ENCODE results near the gene RTP1.
A peak's percentile ranks its signal among the peaks of the same experiment; 100 is the strongest.
"Not testable (repeated sequence)": the region's sequence is repeated elsewhere in the genome, so short reads cannot be mapped to it uniquely, and the experiment has no call there.

Gene RTP1

GRCh38 chr3:187196573-187197334, 532 bp upstream of the RTP1 start:
- Histone ChIP-seq H3K9me3 (ENCODE audit: severe bottlenecking) (no peaks in the 10 kb centered on the region), H3K27ac (ENCODE audit: poor library complexity, severe bottlenecking) (no peak overlapping the region), H3K4me3 (ENCODE audit: severe bottlenecking) (no peak overlapping the region), H3K27me3 (ENCODE audit: insufficient read depth, poor library complexity, severe bottlenecking) (no peaks in the 10 kb centered on the region), H3K4me1 (ENCODE audit: insufficient read depth, poor library complexity, severe bottlenecking) (peaks cover 3% of the 10 kb centered on the region), H3K36me3 (ENCODE audit: low read depth) (no peaks in the 10 kb centered on the region)
- peak; percentile 22 for TF ChIP-seq CTCF (IDR thresholded peaks at IDR 0.05; ENCODE audit: poor library complexity, severe bottlenecking)
- DNase-seq (ENCODE audit: low spot score) (no peak), ATAC-seq (ENCODE audit: low read depth) (peak; percentile 82)

- TF ChIP-seq CTCF (IDR thresholded peaks at IDR 0.05; ENCODE audit: poor library complexity, severe bottlenecking) = no peak
- Histone ChIP-seq H3K9me3 (ENCODE audit: severe bottlenecking) (no peaks in the 10 kb centered on the region), H3K27ac (ENCODE audit: poor library complexity, severe bottlenecking) (no peak overlapping the region), H3K4me3 (ENCODE audit: severe bottlenecking) (no peak overlapping the region), H3K4me1 (ENCODE audit: insufficient read depth, poor library complexity, severe bottlenecking) (peaks cover 3% of the 10 kb centered on the region), H3K36me3 (ENCODE audit: low read depth) (no peaks in the 10 kb centered on the region), H3K27me3 (ENCODE audit: insufficient read depth, poor library complexity, severe bottlenecking) (no peaks in the 10 kb centered on the region)
- ATAC-seq (ENCODE audit: low read depth) (no peak), DNase-seq (ENCODE audit: low spot score) (no peak)
Measured at GRCh38 chr3:187198490-187198889, 1.2 kb downstream of the RTP1 start.

DNA sequence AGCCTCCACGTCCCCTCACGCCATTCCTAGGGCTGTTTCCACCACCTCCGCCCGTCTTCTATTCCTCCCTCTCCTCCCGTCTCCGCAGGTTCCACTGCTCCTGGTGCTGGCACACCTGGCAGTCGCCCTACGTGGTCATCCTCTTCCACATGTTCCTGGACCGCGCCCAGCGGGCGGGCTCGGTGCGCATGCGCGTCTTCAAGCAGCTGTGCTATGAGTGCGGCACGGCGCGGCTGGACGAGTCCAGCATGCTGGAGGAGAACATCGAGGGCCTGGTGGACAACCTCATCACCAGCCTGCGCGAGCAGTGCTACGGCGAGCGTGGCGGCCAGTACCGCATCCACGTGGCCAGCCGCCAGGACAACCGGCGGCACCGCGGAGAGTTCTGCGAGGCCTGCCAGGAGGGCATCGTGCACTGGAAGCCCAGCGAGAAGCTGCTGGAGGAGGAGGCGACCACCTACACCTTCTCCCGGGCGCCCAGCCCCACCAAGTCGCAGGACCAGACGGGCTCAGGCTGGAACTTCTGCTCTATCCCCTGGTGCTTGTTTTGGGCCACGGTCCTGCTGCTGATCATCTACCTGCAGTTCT, 2.3 kb downstream of the RTP1 start:
- not testable (repeated sequence) for ATAC-seq (ENCODE audit: low read depth); H3K9me3 ChIP-seq (ENCODE audit: severe bottlenecking); H3K4me1 ChIP-seq (ENCODE audit: insufficient read depth, poor library complexity, severe bottlenecking); H3K27ac ChIP-seq (ENCODE audit: poor library complexity, severe bottlenecking); H3K36me3 ChIP-seq (ENCODE audit: low read depth); DNase-seq (ENCODE audit: low spot score); H3K4me3 ChIP-seq (ENCODE audit: severe bottlenecking); H3K27me3 ChIP-seq (ENCODE audit: insufficient read depth, poor library complexity, severe bottlenecking)

- TF ChIP-seq CTCF (IDR thresholded peaks at IDR 0.05; ENCODE audit: poor library complexity, severe bottlenecking) = no peak
- ATAC-seq (ENCODE audit: low read depth) = no peak
- DNase-seq (ENCODE audit: low spot score) = no peak
Measured at GRCh38 chr3:187205683-187206082, 8.4 kb downstream of the RTP1 start.

GRCh38 chr3:187207062-187207461, 9.8 kb downstream of the RTP1 start:
- ATAC-seq (ENCODE audit: low read depth) (no peak), DNase-seq (ENCODE audit: low spot score) (no peak)
- no peak for TF ChIP-seq CTCF (IDR thresholded peaks at IDR 0.05; ENCODE audit: poor library complexity, severe bottlenecking)
- Histone ChIP-seq H3K4me1 (ENCODE audit: insufficient read depth, poor library complexity, severe bottlenecking) (peaks cover 5% of the 10 kb centered on the region), H3K27ac (ENCODE audit: poor library complexity, severe bottlenecking) (no peak overlapping the region), H3K36me3 (ENCODE audit: low read depth) (no peaks in the 10 kb centered on the region), H3K27me3 (ENCODE audit: insufficient read depth, poor library complexity, severe bottlenecking) (no peaks in the 10 kb centered on the region), H3K9me3 (ENCODE audit: severe bottlenecking) (peaks cover 6% of the 10 kb centered on the region), H3K4me3 (ENCODE audit: severe bottlenecking) (no peak overlapping the region)

More at GRCh38 chr3:187205683-187206082, 8.4 kb downstream of the RTP1 start:
- no peak overlapping the region for H3K27ac ChIP-seq (ENCODE audit: poor library complexity, severe bottlenecking)
- H3K4me1 ChIP-seq (ENCODE audit: insufficient read depth, poor library complexity, severe bottlenecking) = peaks cover 5% of the 10 kb centered on the region
- no peak overlapping the region for H3K4me3 ChIP-seq (ENCODE audit: severe bottlenecking)
- no peaks in the 10 kb centered on the region for H3K27me3 ChIP-seq (ENCODE audit: insufficient read depth, poor library complexity, severe bottlenecking)
- H3K36me3 ChIP-seq (ENCODE audit: low read depth) = no peaks in the 10 kb centered on the region
- H3K9me3 ChIP-seq (ENCODE audit: severe bottlenecking) = peaks cover 6% of the 10 kb centered on the region

Measured in RWPE2 (cell line).